PC-3 (cell line): Measurements from ENCODE around the gene BRD9. TPM values are rescaled to one million over a fixed set of nuclear protein-coding genes. Genes with fewer than 3 reads are reported as not detected.

ENCODE experiments used
- ATAC-seq: fragments of 200-7000 bp; cut with Tn5 transposase; 2 replicates; pipeline ENCODE4 v1.9.1; 2020; ENCODE audit warnings: mild to moderate bottlenecking, moderate library complexity
- BruUV-seq: library from RNA; stranded (reverse); fragments of 400-500 nt; replicated peaks from 2 replicates; lab custom pipeline; 2021; lab: Mats Ljungman, UMichigan
- CTCF ChIA-PET: fragments of 300-600 bp; sonication (Branson Sonifier 250); formaldehyde crosslinking; loops from one replicate; lab custom pipeline; 2022; ENCODE audit warnings: antibody characterized with exemption; lab: Charles Lee
- POLR2A ChIA-PET: fragments of 300-600 bp; sonication (Branson Sonifier 250); formaldehyde crosslinking; loops from one replicate; lab custom pipeline; 2022; ENCODE audit warnings: antibody characterized with exemption; ENCODE audit not compliant: unreplicated experiment; lab: Charles Lee
- DNase-seq: peaks from one replicate; pipeline ENCODE4 v3.0.0-alpha.2; 2015
- H2AFZ ChIP-seq: fragments of 300-600 bp; sonication (generic); 2 replicates; pipeline ENCODE4 v1.6.0; 2016; ENCODE audit warnings: antibody characterized with exemption, low read length
- H3F3A ChIP-seq: fragments of 300-600 bp; sonication (generic); one replicate; pipeline ENCODE4 v1.6.0; 2017; ENCODE audit warnings: antibody characterized with exemption, low read length, control low read depth, mild to moderate bottlenecking; ENCODE audit not compliant: unreplicated experiment
- H3K27ac ChIP-seq: fragments of 300-600 bp; sonication (generic); 2 replicates; pipeline ENCODE4 v1.5.1; 2016; ENCODE audit warnings: mild to moderate bottlenecking, low read length
- H3K27me3 ChIP-seq: fragments of 300-600 bp; sonication (generic); 2 replicates; pipeline ENCODE4 v1.6.1; 2016; ENCODE audit warnings: low read length, mixed read lengths
- H3K36me3 ChIP-seq: fragments of 300-600 bp; sonication (generic); 2 replicates; pipeline ENCODE4 v1.6.1; 2016; ENCODE audit warnings: low read depth, mixed run types, low read length, mixed read lengths
- H3K4me1 ChIP-seq: fragments of 300-600 bp; sonication (generic); 2 replicates; pipeline ENCODE4 v1.5.1; 2016; ENCODE audit warnings: low read length; ENCODE audit not compliant: insufficient read depth
- H3K4me2 ChIP-seq: fragments of 300-600 bp; sonication (generic); 2 replicates; pipeline ENCODE4 v1.6.0; 2016; ENCODE audit warnings: low read length
- H3K4me3 ChIP-seq: fragments of 300-600 bp; sonication (generic); 2 replicates; pipeline ENCODE4 v1.5.1; 2016; ENCODE audit warnings: mild to moderate bottlenecking, low read length, mixed read lengths
- H3K79me2 ChIP-seq: fragments of 300-600 bp; sonication (generic); 2 replicates; pipeline ENCODE4 v1.6.1; 2017; ENCODE audit warnings: low read length, mixed read lengths
- H3K9ac ChIP-seq: fragments of 300-600 bp; sonication (generic); 2 replicates; pipeline ENCODE4 v1.6.0; 2016; ENCODE audit warnings: mild to moderate bottlenecking, low read length
- H3K9me2 ChIP-seq: fragments of 300-600 bp; sonication (generic); replicated peaks from 2 replicates; pipeline ENCODE4 v1.6.1; 2016; ENCODE audit warnings: mixed run types, low read length, mixed read lengths
- H3K9me3 ChIP-seq: fragments of 300-600 bp; sonication (generic); 2 replicates; pipeline ENCODE4 v1.6.1; 2016; ENCODE audit warnings: low read length, mixed read lengths
- H4K20me1 ChIP-seq: fragments of 300-600 bp; sonication (generic); 2 replicates; pipeline ENCODE4 v1.6.1; 2016; ENCODE audit warnings: low read length, mixed read lengths
- CTCF ChIP-seq: fragments of 300-600 bp; sonication (generic); conservative IDR thresholded peaks from 2 replicates; pipeline ENCODE4 v1.5.1; 2017; ENCODE audit warnings: antibody characterized with exemption, low read depth, mild to moderate bottlenecking, low read length
- EZH2 ChIP-seq: fragments of 300-600 bp; sonication (generic); IDR thresholded peaks from one replicate; pipeline ENCODE4 v1.6.1; 2017; ENCODE audit warnings: antibody characterized with exemption, mild to moderate bottlenecking, low read length; ENCODE audit not compliant: unreplicated experiment
- EZH2phosphoT487 ChIP-seq: fragments of 300-600 bp; sonication (generic); IDR thresholded peaks from 2 replicates; pipeline ENCODE4 v1.6.1; 2018; ENCODE audit warnings: mild to moderate bottlenecking, antibody characterized with exemption, low read length, borderline replicate concordance
- intact Hi-C: fragments of 100-400 bp; cut with micrococcal nuclease; formaldehyde crosslinking; loops from 2 replicates; pipeline ENCODE4 v1.9.0; 2023
- total RNA-seq: library from RNA; depleted of rRNA; stranded (reverse); fragments of >200 nt; gene quantifications from 2 replicates; pipeline ENCODE4 v1.2.3, GENCODE V29; 2014

The BRD9 gene
- total RNA-seq, 1 experiment from 2014 or later = 50.4 TPM

GRCh38 chr5:923281-923873 lies 30.8 kb upstream of the BRD9 start:
- Histone ChIP-seq H3K9me2 (no peaks in the 10 kb centered on the region), H3K4me1 (no peaks in the 10 kb centered on the region), H3K4me2 (no peak overlapping the region), H3K27me3 (no peaks in the 10 kb centered on the region), H3K9me3 (no peaks in the 10 kb centered on the region), H3K9ac (no peak overlapping the region), H4K20me1 (no peaks in the 10 kb centered on the region), H3K79me2 (no peaks in the 10 kb centered on the region), H3K4me3 (no peak overlapping the region), H2AFZ (no peak overlapping the region), H3F3A (no peaks in the 10 kb centered on the region), H3K27ac (no peak overlapping the region), H3K36me3 (peaks cover 3% of the 10 kb centered on the region; the same call in 1 of the 2 replicates)
- DNase-seq = peak; percentile 72
- peak; percentile 95 for ATAC-seq
- intact Hi-C loops = loop anchor here (1.0 to 10.0 kb wide), 3 partner anchors 89 to 721 kb away; no protein-coding TSS in a partner anchor
- ChIA-PET CTCF (interaction anchor here (0.8 to 1.2 kb wide), 2 partner anchors 72 to 251 kb away, joined by 3 to 4 read pairs; no protein-coding TSS in a partner anchor), POLR2A (no interaction called here)
- TF ChIP-seq EZH2 (no peak), CTCF (peak; percentile 85), EZH2phosphoT487 (no peak)
- no TSS peak for BruUV-seq

GRCh38 chr5:922436-923280 lies 30.1 kb upstream of the BRD9 start:
- Histone ChIP-seq H3K9me2 (no peaks in the 10 kb centered on the region), H3K79me2 (no peaks in the 10 kb centered on the region), H3K4me2 (no peak overlapping the region), H3K27ac (no peak overlapping the region), H3K9ac (no peak overlapping the region), H3K4me1 (no peaks in the 10 kb centered on the region), H2AFZ (no peak overlapping the region), H3K4me3 (no peak overlapping the region), H3K36me3 (peaks cover 8% of the 10 kb centered on the region; the same call in 1 of the 2 replicates), H3F3A (no peaks in the 10 kb centered on the region), H3K27me3 (no peaks in the 10 kb centered on the region), H3K9me3 (no peaks in the 10 kb centered on the region), H4K20me1 (no peaks in the 10 kb centered on the region)
- no TSS peak for BruUV-seq
- no peak for TF ChIP-seq EZH2
- TF ChIP-seq CTCF = no peak
- no peak for TF ChIP-seq EZH2phosphoT487
- CTCF ChIA-PET = interaction anchor here (1.2 kb wide), 1 partner anchor 252 kb away, joined by 4 read pairs; no protein-coding TSS in a partner anchor
- ATAC-seq = no peak
- intact Hi-C loops = loop anchor here (1.0 to 10.0 kb wide), 3 partner anchors 90 to 722 kb away; no protein-coding TSS in a partner anchor
- DNase-seq = no peak
- POLR2A ChIA-PET = no interaction called here
